WTC11 (cell line): Measurements from ENCODE around the gene FLRT1. TPM values are rescaled to one million over a fixed set of nuclear protein-coding genes. Genes with fewer than 3 reads are reported as not detected.

ENCODE experiments used
- ATAC-seq: fragments of 200-7000 bp; cut with Tn5 transposase; 2 replicates; pipeline ENCODE4 v1.10.0; 2021; ENCODE audit warnings: mild to moderate bottlenecking, moderate library complexity
- CTCF ChIA-PET: fragments of 300-600 bp; sonication (Branson Sonifier 250); formaldehyde crosslinking; loops from one replicate; lab custom pipeline; 2021; ENCODE audit warnings: antibody characterized with exemption; lab: Charles Lee
- POLR2A ChIA-PET: fragments of 350-600 bp; sonication (Branson Sonifier 250); formaldehyde crosslinking; loops from one replicate; lab custom pipeline; 2021; ENCODE audit warnings: antibody characterized with exemption; lab: Charles Lee
- DNase-seq: peaks from one replicate; pipeline ENCODE4 v3.0.0; 2021; ENCODE audit warnings: low spot score
- H3K27ac Mint-ChIP-seq: 2 replicates; pipeline ENCODE4 v1.8.0; 2021; ENCODE audit warnings: mixed read lengths
- H3K27me3 Mint-ChIP-seq: 2 replicates; pipeline ENCODE4 v1.8.0; 2021; ENCODE audit warnings: low read depth, mild to moderate bottlenecking, moderate library complexity, mixed read lengths
- H3K36me3 Mint-ChIP-seq: 2 replicates; pipeline ENCODE4 v1.8.0; 2021; ENCODE audit warnings: mixed read lengths
- H3K4me1 Mint-ChIP-seq: 2 replicates; pipeline ENCODE4 v1.8.0; 2022; ENCODE audit warnings: mixed read lengths
- H3K4me3 Mint-ChIP-seq: 2 replicates; pipeline ENCODE4 v1.8.0; 2021; ENCODE audit warnings: mild to moderate bottlenecking, moderate library complexity, mixed read lengths
- H3K9me3 Mint-ChIP-seq: 2 replicates; pipeline ENCODE4 v1.8.0; 2021; ENCODE audit warnings: mixed read lengths
- ARID4B ChIP-seq: sonication (generic); formaldehyde crosslinking; IDR thresholded peaks from 2 replicates; pipeline ENCODE4 v1.8.0; 2023; ENCODE audit warnings: missing genetic modification reagents, mild to moderate bottlenecking, borderline replicate concordance
- ATF1 ChIP-seq: sonication (generic); formaldehyde crosslinking; IDR thresholded peaks from 2 replicates; pipeline ENCODE4 v1.8.1; 2023; ENCODE audit warnings: mild to moderate bottlenecking, moderate library complexity, missing genetic modification reagents
- ATF6 ChIP-seq: sonication (generic); formaldehyde crosslinking; IDR thresholded peaks from 2 replicates; pipeline ENCODE4 v1.8.1; 2023; ENCODE audit warnings: mild to moderate bottlenecking, missing genetic modification reagents
- EMX1 ChIP-seq: fragments of 250-450 bp; sonication (Bioruptor Pico); IDR thresholded peaks from 2 replicates; pipeline ENCODE4 v1.8.0; 2021; ENCODE audit warnings: mild to moderate bottlenecking
- FOXK1 ChIP-seq: sonication (generic); formaldehyde crosslinking; IDR thresholded peaks from 2 replicates; pipeline ENCODE4 v1.8.0; 2022; ENCODE audit warnings: mild to moderate bottlenecking, moderate library complexity, missing genetic modification reagents
- IRF2 ChIP-seq: sonication (generic); formaldehyde crosslinking; IDR thresholded peaks from 2 replicates; pipeline ENCODE4 v1.8.0; 2022; ENCODE audit warnings: low read depth, missing genetic modification reagents, borderline replicate concordance
- NFYB ChIP-seq: sonication (generic); formaldehyde crosslinking; conservative IDR thresholded peaks from 2 replicates; pipeline ENCODE4 v1.8.0; 2022; ENCODE audit warnings: low read depth, missing genetic modification reagents
- NR1H2 ChIP-seq: sonication (generic); formaldehyde crosslinking; IDR thresholded peaks from 2 replicates; pipeline ENCODE4 v1.9.0; 2021; ENCODE audit warnings: mild to moderate bottlenecking, moderate library complexity, missing genetic modification reagents
- NR2C2 ChIP-seq: sonication (generic); formaldehyde crosslinking; IDR thresholded peaks from 2 replicates; pipeline ENCODE4 v1.8.0; 2022; ENCODE audit warnings: mild to moderate bottlenecking, missing genetic modification reagents
- PRDM15 ChIP-seq: sonication (generic); formaldehyde crosslinking; IDR thresholded peaks from 2 replicates; pipeline ENCODE4 v1.8.0; 2022; ENCODE audit warnings: missing genetic modification reagents
- RORB ChIP-seq: fragments of 250-450 bp; sonication (Bioruptor Pico); IDR thresholded peaks from 2 replicates; pipeline ENCODE4 v1.9.0; 2021; ENCODE audit warnings: mild to moderate bottlenecking
- SOX15 ChIP-seq: fragments of 250-450 bp; sonication (Bioruptor Pico); IDR thresholded peaks from 2 replicates; pipeline ENCODE4 v1.9.0; 2021; ENCODE audit warnings: mild to moderate bottlenecking
- TCF7 ChIP-seq: sonication (generic); formaldehyde crosslinking; IDR thresholded peaks from 2 replicates; pipeline ENCODE4 v1.8.0; 2022; ENCODE audit warnings: mild to moderate bottlenecking, low read depth, missing genetic modification reagents, moderate library complexity
- TEAD1 ChIP-seq: sonication (generic); formaldehyde crosslinking; IDR thresholded peaks from 2 replicates; pipeline ENCODE4 v1.8.0; 2022; ENCODE audit warnings: mild to moderate bottlenecking, missing genetic modification reagents
- TP53 ChIP-seq: sonication (generic); formaldehyde crosslinking; IDR thresholded peaks from 2 replicates; pipeline ENCODE4 v1.8.1; 2023; ENCODE audit warnings: mild to moderate bottlenecking, missing genetic modification reagents
- ZBTB43 ChIP-seq: sonication (generic); formaldehyde crosslinking; IDR thresholded peaks from 2 replicates; pipeline ENCODE4 v1.8.1; 2023; ENCODE audit warnings: mild to moderate bottlenecking, missing genetic modification reagents
- ZMAT4 ChIP-seq: fragments of 250-450 bp; sonication (Bioruptor Pico); IDR thresholded peaks from 2 replicates; pipeline ENCODE4 v1.9.0; 2021; ENCODE audit warnings: mild to moderate bottlenecking
- ZNF232 ChIP-seq: sonication (generic); formaldehyde crosslinking; IDR thresholded peaks from 2 replicates; pipeline ENCODE4 v1.8.0; 2022; ENCODE audit warnings: mild to moderate bottlenecking, missing genetic modification reagents
- ZNF423 ChIP-seq: fragments of 250-450 bp; sonication (Bioruptor Pico); IDR thresholded peaks from 2 replicates; pipeline ENCODE4 v2.1.2; 2022; ENCODE audit warnings: mild to moderate bottlenecking, moderate library complexity
- ZNF425 ChIP-seq: fragments of 250-450 bp; sonication (Bioruptor Pico); conservative IDR thresholded peaks from 2 replicates; pipeline ENCODE4 v1.9.0; 2021; ENCODE audit warnings: mild to moderate bottlenecking
- ZNF512 ChIP-seq: sonication (generic); formaldehyde crosslinking; IDR thresholded peaks from 2 replicates; pipeline ENCODE4 v1.8.1; 2022; ENCODE audit warnings: missing genetic modification reagents, borderline replicate concordance
- total RNA-seq: library from RNA; stranded (reverse); gene quantifications from 3 replicates; pipeline ENCODE4 v1.2.3, GENCODE V29; 2021

FLRT1 gene
- total RNA-seq, 1 experiment from 2014 or later = 0.20 TPM

- TF ChIP-seq ATF6 (no peak), ZNF232 (CRISPR knock-in tag) (no peak), ZMAT4 (CRISPR knock-in tag) (no peak), ZNF512 (CRISPR knock-in tag) (no peak)
- TF ChIP-seq, all 79 proteins: peak for 0
Measured at GRCh38 chr11:64070314-64070681, 34.6 kb downstream of the FLRT1 start (continued).

- no peak for ATAC-seq
- Mint-ChIP-seq H3K9me3 (no peaks in the 10 kb centered on the region), H3K27ac (no peak overlapping the region), H3K27me3 (peaks cover 82% of the 10 kb centered on the region), H3K4me1 (peaks cover 12% of the 10 kb centered on the region; the same call in 1 of the 2 replicates), H3K4me3 (no peak overlapping the region), H3K36me3 (no peaks in the 10 kb centered on the region)
- DNase-seq = no peak
- CTCF ChIA-PET = interaction anchor here (1.2 kb wide), 1 partner anchor 18 kb away, joined by 3 read pairs; no protein-coding TSS in a partner anchor
- POLR2A ChIA-PET = no interaction called here
- TF ChIP-seq NFYB (CRISPR knock-in tag) = no peak
- TF ChIP-seq TCF7 (CRISPR knock-in tag) = no peak
- TF ChIP-seq ZNF425 (CRISPR knock-in tag) = no peak
- no peak for TF ChIP-seq NR1H2 (CRISPR knock-in tag)
- no peak for TF ChIP-seq ZBTB43 (CRISPR knock-in tag)
- TF ChIP-seq SOX15 (CRISPR knock-in tag) = no peak
- TF ChIP-seq ZNF423 = no peak
- TF ChIP-seq ARID4B (CRISPR knock-in tag) = no peak
- no peak for TF ChIP-seq ATF1 (CRISPR knock-in tag)
- TF ChIP-seq FOXK1 (CRISPR knock-in tag) = no peak
- no peak for TF ChIP-seq PRDM15
- no peak for TF ChIP-seq RORB (CRISPR knock-in tag)
- TF ChIP-seq NR2C2 = no peak
- no peak for TF ChIP-seq IRF2
- no peak for TF ChIP-seq TEAD1 (CRISPR knock-in tag)
- TF ChIP-seq TP53 (CRISPR knock-in tag) = no peak
- no peak for TF ChIP-seq EMX1 (CRISPR knock-in tag)
Measured at GRCh38 chr11:64071849-64072248, 36.1 kb downstream of the FLRT1 start.
